DOHH2 (cell line): ENCODE results near the gene AKIP1.
"Not testable (repeated sequence)": the region's sequence is repeated elsewhere in the genome, so short reads cannot be mapped to it uniquely, and the experiment has no call there.

Experiments used
- H3F3A ChIP-seq: fragments of 200-600 bp; sonication (generic), shearing (Covaris generic); 2 replicates; pipeline ENCODE4 v1.6.0; 2016; ENCODE audit warnings: antibody characterized with exemption, mild to moderate bottlenecking; ENCODE audit not compliant: control insufficient read depth, insufficient read depth
- H3K27ac ChIP-seq: fragments of 200-600 bp; sonication (generic); 2 replicates; pipeline ENCODE4 v1.5.1; 2014; ENCODE audit warnings: low read depth, mild to moderate bottlenecking, low read length, moderate library complexity
- H3K27me3 ChIP-seq: fragments of 200-600 bp; sonication (generic); 2 replicates; pipeline ENCODE4 v1.6.1; 2014; ENCODE audit warnings: mild to moderate bottlenecking, low read length, mixed read lengths; ENCODE audit not compliant: control insufficient read depth
- H3K36me3 ChIP-seq: fragments of 200-600 bp; sonication (generic); 2 replicates; pipeline ENCODE4 v1.6.1; 2014; ENCODE audit warnings: mild to moderate bottlenecking, low read length, moderate library complexity, mixed read lengths; ENCODE audit not compliant: control insufficient read depth
- H3K4me1 ChIP-seq: fragments of 200-600 bp; sonication (generic); 2 replicates; pipeline ENCODE4 v1.6.1; 2014; ENCODE audit warnings: mild to moderate bottlenecking, low read length, mixed read lengths; ENCODE audit not compliant: control insufficient read depth
- H3K4me2 ChIP-seq: fragments of 200-600 bp; sonication (generic); 2 replicates; pipeline ENCODE4 v1.6.0; 2014; ENCODE audit warnings: mild to moderate bottlenecking, low read length, moderate library complexity
- H3K4me3 ChIP-seq: fragments of 200-600 bp; sonication (generic); 2 replicates; pipeline ENCODE4 v1.5.1; 2014; ENCODE audit warnings: mild to moderate bottlenecking, low read length, mixed read lengths
- H3K79me2 ChIP-seq: fragments of 200-600 bp; sonication (generic); 2 replicates; pipeline ENCODE4 v1.6.1; 2014; ENCODE audit warnings: mild to moderate bottlenecking, low read length, mixed read lengths; ENCODE audit not compliant: control insufficient read depth
- H3K9me2 ChIP-seq: fragments of 200-600 bp; sonication (generic); replicated peaks from 2 replicates; pipeline ENCODE4 v1.6.1; 2014; ENCODE audit warnings: mild to moderate bottlenecking, low read length, mixed read lengths; ENCODE audit not compliant: control insufficient read depth
- H3K9me3 ChIP-seq: fragments of 200-600 bp; sonication (generic); 2 replicates; pipeline ENCODE4 v1.6.1; 2014; ENCODE audit warnings: antibody characterized with exemption, low read length, mixed read lengths; ENCODE audit not compliant: control insufficient read depth, insufficient read depth
- H4K20me1 ChIP-seq: fragments of 200-600 bp; sonication (generic); 2 replicates; pipeline ENCODE4 v1.6.0; 2014; ENCODE audit warnings: low read depth, mild to moderate bottlenecking, antibody characterized with exemption, low read length, moderate library complexity; ENCODE audit not compliant: control insufficient read depth, insufficient read depth
- CTCF ChIP-seq: fragments of 200-600 bp; sonication (generic); IDR thresholded peaks from one replicate; pipeline ENCODE4 v1.5.1; 2014; ENCODE audit warnings: antibody characterized with exemption, mild to moderate bottlenecking, low read depth, low read length; ENCODE audit not compliant: poor library complexity, severe bottlenecking
- EZH2phosphoT487 ChIP-seq: fragments of 200-600 bp; sonication (generic); IDR thresholded peaks from 2 replicates; pipeline ENCODE4 v1.6.1; 2017; ENCODE audit warnings: borderline replicate concordance, mild to moderate bottlenecking, antibody characterized with exemption, low read length, moderate library complexity, mixed read lengths

The AKIP1 gene

GRCh38 chr11:8878771-8879170 is 32.2 kb upstream of the AKIP1 start:
- Histone ChIP-seq H3K4me1 (peaks cover 8% of the 10 kb centered on the region), H3K79me2 (no peaks in the 10 kb centered on the region), H3K9me2 (no peaks in the 10 kb centered on the region), H3K4me2 (no peak overlapping the region), H3K9me3 (no peaks in the 10 kb centered on the region), H3K4me3 (no peak overlapping the region), H3F3A (no peaks in the 10 kb centered on the region), H3K27ac (no peak overlapping the region), H4K20me1 (no peaks in the 10 kb centered on the region), H3K27me3 (peaks cover 14% of the 10 kb centered on the region), H3K36me3 (no peaks in the 10 kb centered on the region)
- TF ChIP-seq EZH2phosphoT487 (no peak), CTCF (no peak)

- not testable (repeated sequence) for H4K20me1 ChIP-seq, H3K9me3 ChIP-seq, H3K27me3 ChIP-seq, H3K9me2 ChIP-seq, H3F3A ChIP-seq, H3K4me1 ChIP-seq, H3K27ac ChIP-seq, H3K79me2 ChIP-seq, H3K4me2 ChIP-seq, H3K36me3 ChIP-seq, H3K4me3 ChIP-seq
Observed at GRCh38 chr11:8881585-8881984, 29.4 kb upstream of the AKIP1 start.

- H3K9me2 ChIP-seq, result no peaks in the 10 kb centered on the region
- peaks cover 9% of the 10 kb centered on the region for H3K27me3 ChIP-seq
- no peaks in the 10 kb centered on the region for H4K20me1 ChIP-seq
- no peak overlapping the region for H3K4me2 ChIP-seq
- H3K4me3 ChIP-seq, result no peak overlapping the region
- no peaks in the 10 kb centered on the region for H3K36me3 ChIP-seq
- H3K79me2 ChIP-seq, result no peaks in the 10 kb centered on the region
- no peak for TF ChIP-seq EZH2phosphoT487
- TF ChIP-seq CTCF, result no peak
- no peaks in the 10 kb centered on the region for H3K9me3 ChIP-seq
- no peaks in the 10 kb centered on the region for H3K4me1 ChIP-seq
- no peak overlapping the region for H3K27ac ChIP-seq
- H3F3A ChIP-seq, result no peaks in the 10 kb centered on the region
Observed at GRCh38 chr11:8886322-8886721, 24.7 kb upstream of the AKIP1 start.

GRCh38 chr11:8891185-8891584 is 19.8 kb upstream of the AKIP1 start:
- not testable (repeated sequence) for H3K27ac ChIP-seq, H3K27me3 ChIP-seq, H3K9me3 ChIP-seq, H3K4me2 ChIP-seq, H3K9me2 ChIP-seq, H3K4me3 ChIP-seq, H3K79me2 ChIP-seq, H3F3A ChIP-seq, H3K36me3 ChIP-seq, H4K20me1 ChIP-seq, H3K4me1 ChIP-seq
